ENCODE results near the gene IL21.

The IL21 gene

GRCh38 chr4:122633211-122633610 is 12.3 kb upstream of the IL21 start:
- DNase-seq (ENCODE audit: low read depth): no peak

GRCh38 chr4:122632396-122633143 is 11.7 kb upstream of the IL21 start:
- no peak for DNase-seq (ENCODE audit: low read depth)

- DNase-seq (ENCODE audit: low read depth): no peak
These were observed 4.3 kb upstream of the IL21 start for GRCh38 chr4:122625156-122625555.

- no peak for DNase-seq (ENCODE audit: low read depth)
These were observed 3.3 kb upstream of the IL21 start for GRCh38 chr4:122624205-122624604.

GRCh38 chr4:122623637-122624166 is 2.8 kb upstream of the IL21 start:
- DNase-seq (ENCODE audit: low read depth): no peak

GRCh38 chr4:122622400-122622799 is 1.5 kb upstream of the IL21 start:
- DNase-seq (ENCODE audit: low read depth): no peak

GRCh38 chr4:122619611-122620010 is 1.3 kb downstream of the IL21 start:
- DNase-seq (ENCODE audit: low read depth): no peak

- no peak for DNase-seq (ENCODE audit: low read depth)
These were observed 3.0 kb downstream of the IL21 start for GRCh38 chr4:122617597-122618593.

GRCh38 chr4:122616915-122617596 is 3.8 kb downstream of the IL21 start:
- no peak for DNase-seq (ENCODE audit: low read depth)

- DNase-seq (ENCODE audit: low read depth): no peak
These were observed 6.2 kb downstream of the IL21 start for GRCh38 chr4:122614621-122615020.

GRCh38 chr4:122612540-122612939 is 8.3 kb downstream of the IL21 start:
- no peak for DNase-seq (ENCODE audit: low read depth)

GRCh38 chr4:122606364-122607043 is 14.4 kb downstream of the IL21 start:
- no peak for DNase-seq (ENCODE audit: low read depth)

- no peak for DNase-seq (ENCODE audit: low read depth)
These were observed 16.7 kb downstream of the IL21 start for GRCh38 chr4:122604146-122604545.

- DNase-seq (ENCODE audit: low read depth): no peak
These were observed 17.7 kb downstream of the IL21 start for GRCh38 chr4:122603156-122603574.

GRCh38 chr4:122602277-122603142 is 18.4 kb downstream of the IL21 start:
- DNase-seq (ENCODE audit: low read depth): no peak

GRCh38 chr4:122591196-122591595 is 29.7 kb downstream of the IL21 start:
- no peak for DNase-seq (ENCODE audit: low read depth)

GRCh38 chr4:122588453-122589238 is 32.2 kb downstream of the IL21 start:
- DNase-seq (ENCODE audit: low read depth): no peak

GRCh38 chr4:122584519-122584918 is 36.3 kb downstream of the IL21 start:
- no peak for DNase-seq (ENCODE audit: low read depth)

- no peak for DNase-seq (ENCODE audit: low read depth)
These were observed 37.0 kb downstream of the IL21 start for GRCh38 chr4:122583906-122584305.

Measured in activated T-cell treated with anti-CD3 and anti-CD28 coated beads for 48 hours (primary cell).